HG02678 (cell line): ENCODE measurements around the gene ITPK1.

ENCODE experiments used
- ATAC-seq: cut with Tn5 transposase; IDR thresholded peaks from one replicate; pipeline ENCODE4 v1.9.1; 2021; ENCODE audit warnings: mild to moderate bottlenecking, moderate library complexity; ENCODE audit not compliant: unreplicated experiment

ITPK1 gene

DNA sequence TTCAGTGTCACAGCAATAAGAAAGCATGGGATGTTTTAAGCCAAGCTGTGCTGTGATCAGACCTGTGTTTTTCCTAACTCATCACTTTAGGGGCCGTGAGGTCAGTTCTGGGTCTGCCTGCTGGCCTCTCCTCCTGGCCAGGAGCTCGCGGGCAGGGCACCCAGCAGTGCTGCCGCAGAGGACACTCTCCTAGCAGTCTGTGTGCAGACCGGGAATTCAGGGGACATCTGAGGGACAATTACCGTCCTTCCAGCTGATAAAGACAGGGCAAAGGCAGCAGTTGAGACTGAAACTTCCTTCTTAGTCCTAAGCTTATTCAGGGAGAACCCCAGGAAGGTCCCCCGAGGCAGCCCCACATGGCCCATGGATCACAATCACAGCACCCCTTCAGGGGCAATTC lies 103.2 kb downstream of the ITPK1 start:
- no peak for ATAC-seq

DNA sequence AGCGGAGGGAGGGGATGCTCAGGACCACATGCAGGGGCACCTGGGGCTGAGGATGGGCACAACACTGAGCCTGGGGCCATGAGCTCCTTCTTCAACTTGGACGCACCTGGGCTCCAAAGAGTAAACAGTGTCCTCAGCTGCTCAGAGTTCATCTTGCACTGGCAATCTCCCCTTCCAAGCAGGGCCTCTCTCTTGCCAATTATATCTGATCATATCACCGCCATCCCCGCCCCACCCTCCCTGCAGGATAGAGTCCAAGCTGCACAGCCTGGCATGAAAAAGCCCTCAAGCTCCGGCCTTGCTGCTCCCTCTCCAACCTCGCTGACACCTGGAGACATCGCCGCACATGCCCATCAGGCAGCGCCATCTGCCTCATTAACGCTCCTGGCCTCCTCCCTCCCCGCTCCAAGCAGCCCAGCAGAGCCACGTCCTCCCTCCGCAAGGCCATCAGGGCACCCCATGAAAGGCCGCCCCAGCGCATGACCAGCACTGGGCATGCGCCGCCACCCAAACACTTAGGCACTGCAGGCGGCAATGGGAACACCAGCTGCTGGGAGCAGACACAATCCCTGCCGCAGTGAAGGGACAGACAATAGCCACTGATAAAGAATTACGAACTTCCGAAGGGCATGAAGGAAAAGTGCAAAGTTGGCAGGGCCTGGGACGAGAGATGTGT lies 103.9 kb downstream of the ITPK1 start:
- no peak for ATAC-seq

GRCh38 chr14:93011141-93011529 lies 104.6 kb downstream of the ITPK1 start:
- ATAC-seq = no peak

GRCh38 chr14:93010522-93011140 lies 105.1 kb downstream of the ITPK1 start:
- no peak for ATAC-seq

- no peak for ATAC-seq
Observed at GRCh38 chr14:93010130-93010499, 105.6 kb downstream of the ITPK1 start.

- ATAC-seq = no peak
Observed at GRCh38 chr14:93009471-93010129, 106.1 kb downstream of the ITPK1 start.

- ATAC-seq = no peak
Observed at GRCh38 chr14:93008381-93008780, 107.3 kb downstream of the ITPK1 start.

DNA sequence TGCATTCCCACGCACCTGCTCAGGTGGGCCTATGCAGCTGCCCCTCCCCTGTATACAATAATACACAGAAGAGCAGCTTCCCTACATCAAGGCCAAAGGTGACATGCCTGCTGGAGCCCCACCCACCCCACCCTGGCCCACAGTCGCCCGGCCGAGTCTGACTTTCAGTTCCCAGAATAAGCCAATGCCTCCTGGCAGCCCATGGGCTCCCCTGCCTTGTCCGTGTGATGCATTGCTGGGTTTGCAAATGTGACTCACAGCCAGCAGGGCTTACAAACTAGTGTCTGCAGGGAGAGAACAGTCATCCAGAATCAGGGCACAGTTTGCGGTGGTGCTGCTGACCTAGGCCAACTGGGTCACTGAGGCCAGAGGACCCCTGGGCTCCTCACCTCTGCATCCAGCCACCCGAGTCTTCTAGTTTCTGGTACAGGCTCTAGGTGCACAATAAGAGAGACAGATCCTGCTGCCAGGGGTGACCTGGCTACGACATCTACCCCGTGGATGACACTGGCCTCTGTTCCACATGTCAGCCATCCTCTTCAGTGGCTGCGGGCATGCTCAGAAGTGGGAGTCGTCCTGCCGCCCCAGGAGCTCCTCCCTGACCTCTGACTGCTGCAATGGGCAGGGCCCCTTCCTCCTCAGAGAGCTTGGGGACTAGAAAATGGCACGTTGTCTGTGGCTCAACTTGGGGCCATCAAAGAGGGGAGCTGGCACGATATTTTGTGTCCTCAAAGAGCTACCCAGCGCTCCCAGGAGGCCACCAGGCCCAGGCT lies 108.3 kb downstream of the ITPK1 start:
- ATAC-seq = no peak

DNA sequence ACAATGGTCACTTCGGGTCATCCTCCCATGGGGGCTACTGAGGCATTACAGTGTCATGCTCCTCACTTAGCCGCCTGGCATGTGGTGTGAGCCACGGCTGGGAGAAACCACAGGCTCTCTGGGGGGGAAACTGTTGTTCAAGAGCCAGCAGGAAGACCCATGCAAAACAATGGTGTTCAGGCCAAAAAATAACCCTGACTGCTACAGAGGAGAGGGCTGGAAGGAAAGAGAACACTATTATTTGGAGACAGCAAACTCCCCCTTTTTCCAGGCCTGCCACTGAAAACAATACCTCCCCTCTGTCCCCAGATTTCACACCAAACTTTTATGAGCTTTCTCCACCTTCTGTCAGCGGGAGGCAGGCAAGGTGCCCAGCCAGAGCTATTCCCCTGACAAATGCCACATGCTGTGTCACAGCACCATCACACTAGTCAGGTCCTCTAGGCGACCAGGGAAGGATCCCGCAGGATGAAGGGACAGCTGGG lies 109.1 kb downstream of the ITPK1 start:
- ATAC-seq = no peak

GRCh38 chr14:93005838-93006237 lies 109.9 kb downstream of the ITPK1 start:
- no peak for ATAC-seq

DNA sequence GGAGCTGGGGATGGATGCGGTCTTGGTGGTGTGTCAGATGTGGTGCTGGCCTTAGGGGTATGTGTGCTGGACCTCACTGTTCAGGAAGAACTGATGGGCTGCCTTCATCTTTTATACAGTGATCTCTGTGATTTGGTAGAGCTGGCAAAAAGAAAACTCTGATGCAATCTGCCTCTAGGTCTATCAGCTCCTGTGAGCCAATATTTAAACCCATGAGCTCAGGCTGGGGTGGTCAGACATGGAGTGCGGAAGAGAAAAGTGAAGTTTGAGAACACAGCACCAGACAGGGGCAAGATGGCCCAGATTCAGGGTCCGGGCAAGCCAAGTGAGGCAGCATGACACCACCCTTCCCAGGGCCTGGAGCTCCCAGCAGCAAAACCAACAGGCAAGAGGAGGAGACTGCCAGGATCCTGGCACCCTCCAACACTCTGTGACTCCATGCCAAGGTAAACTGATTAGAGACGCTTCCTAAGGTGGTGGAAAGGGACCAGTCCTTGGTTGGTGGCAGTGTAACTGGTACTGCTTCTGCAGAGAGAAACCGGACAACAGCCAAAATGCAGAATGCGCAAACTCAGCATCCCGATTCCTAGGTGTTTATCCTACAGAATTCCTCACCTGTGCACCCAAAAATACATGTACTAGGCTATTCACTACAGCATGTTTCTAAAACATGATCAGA lies 110.5 kb downstream of the ITPK1 start:
- ATAC-seq = no peak

DNA sequence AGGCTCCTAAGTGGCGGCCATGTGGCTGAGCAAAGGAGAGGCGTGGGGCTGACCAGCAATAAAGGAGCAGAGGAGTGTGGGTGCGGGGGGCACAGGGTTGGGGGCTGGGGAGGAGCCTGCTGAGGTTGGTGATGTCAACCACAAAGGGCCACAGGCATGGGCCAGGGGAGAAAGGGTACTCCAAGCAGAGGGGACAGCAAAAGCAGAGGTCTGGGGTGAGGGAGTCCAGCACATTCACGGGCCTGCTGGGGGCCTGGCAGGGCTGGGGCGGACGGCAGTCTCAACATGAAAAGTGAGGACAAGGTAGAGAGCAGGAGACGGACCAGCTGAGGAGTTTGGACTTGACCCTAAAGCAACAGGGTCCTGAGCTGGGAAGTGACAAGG lies 111.0 kb downstream of the ITPK1 start:
- ATAC-seq = no peak

GRCh38 chr14:93003945-93004698 lies 111.6 kb downstream of the ITPK1 start:
- no peak for ATAC-seq

DNA sequence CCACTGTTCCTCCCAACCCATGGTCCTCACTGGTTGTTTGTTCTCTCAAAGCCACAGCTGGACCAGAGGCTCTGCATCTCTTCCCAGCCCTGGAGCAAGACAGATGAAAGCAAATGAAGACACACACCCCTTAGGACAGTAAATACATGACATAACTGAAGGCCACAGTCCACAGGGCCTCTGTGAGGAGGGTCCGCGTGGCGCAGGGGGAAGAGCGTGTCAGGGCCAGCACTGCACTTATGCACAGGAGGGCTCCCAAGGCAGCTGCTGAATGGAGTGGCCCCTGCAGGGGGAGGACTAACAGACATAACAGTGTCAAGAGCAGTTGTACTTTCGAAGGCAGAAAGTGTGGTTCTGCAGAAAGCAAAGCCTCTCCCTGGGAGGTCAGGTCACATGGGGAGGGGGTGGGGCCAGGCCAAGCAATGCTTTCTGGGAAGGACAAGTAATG lies 112.8 kb downstream of the ITPK1 start:
- no peak for ATAC-seq

DNA sequence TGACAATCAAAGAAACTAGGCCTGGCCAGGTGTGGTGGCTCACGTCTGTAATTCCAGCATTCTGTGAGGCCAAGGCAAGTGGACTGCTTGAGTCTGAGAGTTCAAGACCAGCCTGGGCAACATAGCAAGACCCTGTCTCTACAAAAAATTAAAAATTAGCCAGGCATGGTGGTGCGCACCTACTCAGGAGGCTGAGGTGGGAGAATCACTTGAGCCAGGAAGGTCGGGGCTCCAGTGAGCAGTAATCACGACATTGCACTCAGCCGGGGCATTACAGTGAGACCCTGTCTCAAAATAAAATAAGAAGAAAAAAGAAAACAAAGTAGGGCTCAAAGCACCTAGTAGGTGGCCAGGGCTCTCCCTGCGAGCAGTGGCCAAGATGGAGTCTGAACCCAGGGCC lies 113.7 kb downstream of the ITPK1 start:
- no peak for ATAC-seq

DNA sequence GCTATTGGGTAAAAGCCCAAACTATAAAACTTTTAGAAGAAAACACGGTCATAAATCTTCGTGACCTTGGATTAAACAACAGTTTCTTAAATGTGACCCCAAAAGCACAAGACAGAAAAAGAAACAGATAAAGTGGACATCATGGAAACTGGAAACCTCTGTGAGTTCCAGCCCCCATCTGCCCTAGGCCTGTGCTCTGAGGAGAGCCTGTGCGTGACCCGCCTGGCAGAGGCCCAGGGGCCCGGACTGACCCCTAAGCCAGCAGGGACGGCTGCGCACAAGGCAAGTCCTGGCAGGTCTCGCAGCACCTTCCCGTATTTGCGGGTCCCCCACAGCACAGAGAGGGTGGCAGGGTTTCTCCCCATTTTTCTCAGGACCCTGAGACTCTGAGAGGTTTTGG lies 116.8 kb downstream of the ITPK1 start:
- ATAC-seq = no peak

DNA sequence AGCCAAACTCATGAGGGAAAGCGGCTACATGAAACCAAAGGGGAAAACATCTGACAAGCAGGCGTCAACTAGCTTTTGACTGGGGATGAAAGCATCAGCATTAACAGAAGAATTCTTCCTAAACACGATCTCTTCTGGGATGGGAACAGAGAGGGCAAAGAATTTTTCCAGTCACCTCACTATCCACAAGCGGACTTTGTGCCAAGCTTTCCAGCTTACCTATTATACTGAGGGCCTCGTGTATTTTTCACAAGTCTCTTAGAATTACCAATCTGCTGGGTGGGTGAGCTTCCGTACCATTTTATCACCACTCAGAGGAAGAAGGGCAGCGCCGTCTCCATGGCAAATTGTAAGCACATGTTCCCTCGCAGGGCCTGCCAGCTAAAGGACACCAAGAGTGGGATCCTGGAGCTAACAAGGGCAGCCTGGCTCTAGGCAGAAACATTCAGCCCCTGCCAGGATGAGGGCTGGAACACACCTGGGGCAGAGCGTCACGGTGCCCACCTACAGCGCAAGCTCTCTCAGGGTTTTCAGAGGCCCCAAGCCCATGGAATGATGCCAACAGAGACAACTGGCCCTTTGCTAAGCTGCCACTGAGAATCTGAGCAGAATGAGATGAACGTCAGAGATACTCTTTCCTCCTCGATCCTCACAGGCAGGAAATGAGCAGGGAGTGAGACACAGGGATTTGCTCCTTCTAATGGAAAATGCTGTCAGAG lies 118.2 kb downstream of the ITPK1 start:
- no peak for ATAC-seq

GRCh38 chr14:92995620-92996019 lies 120.1 kb downstream of the ITPK1 start:
- ATAC-seq = no peak

GRCh38 chr14:92994942-92995341 lies 120.8 kb downstream of the ITPK1 start:
- no peak for ATAC-seq
